ENCODE measurements around the gene SLC25A30.
"Not testable (repeated sequence)": the region's sequence is repeated elsewhere in the genome, so short reads cannot be mapped to it uniquely, and the experiment has no call there.

The SLC25A30 gene

GRCh38 chr13:45378786-45379185 is 39.4 kb downstream of the SLC25A30 start:
- H3K27me3 ChIP-seq (ENCODE audit: insufficient read depth, poor library complexity, severe bottlenecking); H3K27ac ChIP-seq (replicated peaks); H3K4me3 ChIP-seq (replicated peaks; ENCODE audit: insufficient read depth, low read length); DNase-seq (ENCODE audit: low read depth in 1 of 2, low spot score in 1 of 2): not testable (repeated sequence)

- not testable (repeated sequence) for H3K4me3 ChIP-seq (replicated peaks; ENCODE audit: insufficient read depth, low read length); H3K27me3 ChIP-seq (ENCODE audit: insufficient read depth, poor library complexity, severe bottlenecking); H3K27ac ChIP-seq (replicated peaks); DNase-seq (ENCODE audit: low read depth in 1 of 2, low spot score in 1 of 2)
Observed at GRCh38 chr13:45377314-45377713, 40.9 kb downstream of the SLC25A30 start.

GRCh38 chr13:45376651-45377050 is 41.5 kb downstream of the SLC25A30 start:
- H3K4me3 ChIP-seq (replicated peaks; ENCODE audit: insufficient read depth, low read length); H3K27me3 ChIP-seq (ENCODE audit: insufficient read depth, poor library complexity, severe bottlenecking); DNase-seq (ENCODE audit: low read depth in 1 of 2, low spot score in 1 of 2); H3K27ac ChIP-seq (replicated peaks): not testable (repeated sequence)

GRCh38 chr13:45374917-45375316 is 43.3 kb downstream of the SLC25A30 start:
- H3K27me3 ChIP-seq (ENCODE audit: insufficient read depth, poor library complexity, severe bottlenecking), result no peaks in the 10 kb centered on the region
- TF ChIP-seq POLR2AphosphoS5 (IDR thresholded peaks at IDR 0.05; ENCODE audit: low read depth) (no peak), REST (IDR thresholded peaks at IDR 0.05; ENCODE audit: insufficient replicate concordance, low read depth) (no peak), CTCF (IDR thresholded peaks at IDR 0.05; ENCODE audit: insufficient read depth, low read length) (no peak), GABPA (IDR thresholded peaks at IDR 0.05; ENCODE audit: low read depth) (no peak), SPI1 (IDR thresholded peaks at IDR 0.05; ENCODE audit: borderline replicate concordance, low read depth) (no peak)
- H3K4me3 ChIP-seq (replicated peaks; ENCODE audit: insufficient read depth, low read length), result no peak overlapping the region
- no peak for DNase-seq (ENCODE audit: low read depth in 1 of 2, low spot score in 1 of 2)
- no peak overlapping the region for H3K27ac ChIP-seq (replicated peaks)

- no peak for TF ChIP-seq REST (IDR thresholded peaks at IDR 0.05; ENCODE audit: insufficient replicate concordance, low read depth)
- Histone ChIP-seq H3K4me3 (replicated peaks; ENCODE audit: insufficient read depth, low read length) (no peak overlapping the region), H3K27me3 (ENCODE audit: insufficient read depth, poor library complexity, severe bottlenecking) (no peaks in the 10 kb centered on the region), H3K27ac (replicated peaks) (no peak overlapping the region)
- DNase-seq (ENCODE audit: low read depth in 1 of 2, low spot score in 1 of 2), result no peak
Observed at GRCh38 chr13:45373162-45373547, 45.0 kb downstream of the SLC25A30 start.

GRCh38 chr13:45372189-45373161 is 45.7 kb downstream of the SLC25A30 start:
- no peak overlapping the region for H3K4me3 ChIP-seq (replicated peaks; ENCODE audit: insufficient read depth, low read length)
- H3K27ac ChIP-seq (replicated peaks), result no peak overlapping the region
- H3K27me3 ChIP-seq (ENCODE audit: insufficient read depth, poor library complexity, severe bottlenecking), result no peaks in the 10 kb centered on the region
- TF ChIP-seq REST (IDR thresholded peaks at IDR 0.05; ENCODE audit: insufficient replicate concordance, low read depth), result no peak
- no peak for TF ChIP-seq GABPA (IDR thresholded peaks at IDR 0.05; ENCODE audit: low read depth)
- no peak for TF ChIP-seq CTCF (IDR thresholded peaks at IDR 0.05; ENCODE audit: insufficient read depth, low read length)
- TF ChIP-seq POLR2AphosphoS5 (IDR thresholded peaks at IDR 0.05; ENCODE audit: low read depth), result no peak
- TF ChIP-seq SPI1 (IDR thresholded peaks at IDR 0.05; ENCODE audit: borderline replicate concordance, low read depth), result no peak
- peak in 1 of 2 experiments; percentile 56 for DNase-seq (ENCODE audit: low read depth in 1 of 2, low spot score in 1 of 2)

Data from HL-60 (cell line).